SK-N-SH treated with all-trans-retinoic acid at 6 μM for 48 hours (cell line): ENCODE results near the gene CCN2.

ENCODE experiments used
- ARNTL ChIP-seq: fragments of 450-650 bp; formaldehyde crosslinking; IDR thresholded peaks from 2 replicates; pipeline ENCODE4 v1.5.0; 2020; ENCODE audit warnings: low read depth, mild to moderate bottlenecking, moderate library complexity, borderline replicate concordance
- BACH2 ChIP-seq: fragments of 250-450 bp; sonication (Bioruptor Pico); IDR thresholded peaks from 2 replicates; pipeline ENCODE4 v1.9.0; 2021; ENCODE audit warnings: mild to moderate bottlenecking, borderline replicate concordance
- ESRRG ChIP-seq: fragments of 250-450 bp; sonication (Bioruptor Pico); IDR thresholded peaks from 2 replicates; pipeline ENCODE4 v1.6.1; 2021; ENCODE audit warnings: mild to moderate bottlenecking
- PPARA ChIP-seq: fragments of 250-450 bp; sonication (Bioruptor Pico); IDR thresholded peaks from 2 replicates; pipeline ENCODE4 v1.5.0; 2020; ENCODE audit warnings: mild to moderate bottlenecking, borderline replicate concordance
- RARB ChIP-seq: fragments of 250-450 bp; sonication (Bioruptor Pico); IDR thresholded peaks from 2 replicates; pipeline ENCODE4 v1.8.0; 2021; ENCODE audit warnings: mild to moderate bottlenecking, moderate library complexity
- ZFP3 ChIP-seq: fragments of 250-450 bp; sonication (Bioruptor Pico); IDR thresholded peaks from 2 replicates; pipeline ENCODE4 v1.5.0; 2020; ENCODE audit warnings: mild to moderate bottlenecking, moderate library complexity
- ZNF8 ChIP-seq: fragments of 450-650 bp; formaldehyde crosslinking; IDR thresholded peaks from 2 replicates; pipeline ENCODE4 v1.5.0; 2020; ENCODE audit warnings: mild to moderate bottlenecking, moderate library complexity

DNA sequence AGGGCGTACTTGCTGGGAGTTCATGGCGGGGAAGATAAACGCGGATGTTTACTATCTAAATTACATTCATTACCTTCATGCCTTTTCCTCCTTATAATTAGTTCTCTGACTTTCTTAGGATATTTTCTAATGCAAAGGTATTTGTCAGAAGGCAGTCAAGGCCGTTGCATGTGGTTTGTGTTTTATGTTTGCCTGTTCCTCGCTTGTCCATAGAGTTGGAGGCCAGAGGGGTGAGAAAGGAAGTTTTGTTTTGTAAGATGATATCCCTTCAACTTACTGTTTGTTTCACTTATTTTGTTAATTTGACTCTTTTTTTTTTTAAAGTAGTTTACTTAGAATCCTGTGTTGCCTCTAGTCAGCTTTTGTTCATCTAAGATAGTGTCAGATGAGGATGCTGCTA lies 4.0 kb upstream of the CCN2 start:
- no peak for TF ChIP-seq ZNF8
- no peak for TF ChIP-seq ZFP3 (CRISPR knock-in tag)
- no peak for TF ChIP-seq ESRRG (CRISPR knock-in tag)
- no peak for TF ChIP-seq RARB (CRISPR knock-in tag)
- TF ChIP-seq BACH2 (CRISPR knock-in tag): no peak
- TF ChIP-seq ARNTL: no peak
- TF ChIP-seq PPARA (CRISPR knock-in tag): no peak
